Tibial nerve (tissue), 3 donors: ENCODE data around the gene SERINC2.

Experiments used
- POLR2A ChIP-seq, 2 donors: fragments of 450-650 bp; IDR thresholded peaks; one replicate each; pipeline ENCODE4 v1.6.1; 2017; ENCODE audit warnings: antibody characterized with exemption in 2 of 2, mild to moderate bottlenecking in 2 of 2, moderate library complexity in 2 of 2
- TF ChIP-seq, protein P1 (sequence below), 5 experiments: fragments of 200-600 bp in 3 of 5; fragments of 450-650 bp in 2 of 5; sonication (generic) in 3 of 5; IDR thresholded peaks; one replicate each; pipeline ENCODE4 v1.5.1; 2016 to 2019; ENCODE audit warnings: antibody characterized with exemption in 5 of 5, mild to moderate bottlenecking in 3 of 5, moderate library complexity in 2 of 5

DNA sequence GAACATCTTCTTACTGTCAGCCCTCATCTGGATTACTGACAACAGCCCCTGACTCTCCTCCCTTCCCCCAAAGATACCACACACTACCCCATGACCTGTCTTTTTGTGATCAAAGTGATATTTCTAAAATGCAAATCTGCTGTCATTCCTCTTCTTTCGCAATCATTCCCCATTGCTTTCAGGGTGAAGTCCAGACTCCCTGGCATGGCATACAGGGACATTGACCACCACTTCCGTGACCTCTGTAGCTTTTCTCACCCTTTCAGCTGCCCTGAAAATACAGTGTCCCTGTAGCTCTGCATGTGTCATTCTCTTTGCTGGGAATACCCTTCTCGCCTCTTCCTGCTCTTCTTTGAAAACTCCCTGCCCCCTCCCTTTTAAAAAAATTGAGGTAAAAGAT lies 4.1 kb downstream of the SERINC2 start:
- TF ChIP-seq, protein P1, sequence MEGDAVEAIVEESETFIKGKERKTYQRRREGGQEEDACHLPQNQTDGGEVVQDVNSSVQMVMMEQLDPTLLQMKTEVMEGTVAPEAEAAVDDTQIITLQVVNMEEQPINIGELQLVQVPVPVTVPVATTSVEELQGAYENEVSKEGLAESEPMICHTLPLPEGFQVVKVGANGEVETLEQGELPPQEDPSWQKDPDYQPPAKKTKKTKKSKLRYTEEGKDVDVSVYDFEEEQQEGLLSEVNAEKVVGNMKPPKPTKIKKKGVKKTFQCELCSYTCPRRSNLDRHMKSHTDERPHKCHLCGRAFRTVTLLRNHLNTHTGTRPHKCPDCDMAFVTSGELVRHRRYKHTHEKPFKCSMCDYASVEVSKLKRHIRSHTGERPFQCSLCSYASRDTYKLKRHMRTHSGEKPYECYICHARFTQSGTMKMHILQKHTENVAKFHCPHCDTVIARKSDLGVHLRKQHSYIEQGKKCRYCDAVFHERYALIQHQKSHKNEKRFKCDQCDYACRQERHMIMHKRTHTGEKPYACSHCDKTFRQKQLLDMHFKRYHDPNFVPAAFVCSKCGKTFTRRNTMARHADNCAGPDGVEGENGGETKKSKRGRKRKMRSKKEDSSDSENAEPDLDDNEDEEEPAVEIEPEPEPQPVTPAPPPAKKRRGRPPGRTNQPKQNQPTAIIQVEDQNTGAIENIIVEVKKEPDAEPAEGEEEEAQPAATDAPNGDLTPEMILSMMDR (IDR thresholded peaks at IDR 0.05) = no peak
- TF ChIP-seq POLR2A (IDR thresholded peaks at IDR 0.05) = no peak
